GM04503 (cell line): ENCODE data around the gene CCDC14.
"Not testable (repeated sequence)": the region's sequence is repeated elsewhere in the genome, so short reads cannot be mapped to it uniquely, and the experiment has no call there.

ENCODE experiments used
- DNase-seq: peaks from one replicate; pipeline ENCODE4 v3.0.0-alpha.2; 2012; ENCODE audit warnings: low read depth

CCDC14 gene

DNA sequence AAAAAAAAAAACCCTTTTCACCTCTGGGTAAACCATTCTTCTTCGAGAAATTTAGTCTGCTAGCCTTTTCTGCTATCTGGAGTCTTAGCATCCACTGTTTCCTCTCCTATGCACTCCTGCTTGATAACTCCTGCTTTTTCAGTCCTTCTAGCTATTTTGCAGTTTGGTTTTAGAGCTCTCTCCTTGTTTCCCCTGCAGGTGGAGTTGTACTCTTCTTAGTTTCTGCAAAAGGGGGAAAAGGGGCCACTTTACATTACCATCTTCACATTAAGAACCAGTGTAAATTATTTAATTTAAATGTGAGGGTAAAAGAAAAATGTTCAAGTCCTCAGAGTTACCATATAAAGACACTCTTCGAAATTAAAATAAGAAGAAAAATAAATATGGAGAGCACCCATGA is 53.3 kb downstream of the CCDC14 start:
- DNase-seq: no peak

DNA sequence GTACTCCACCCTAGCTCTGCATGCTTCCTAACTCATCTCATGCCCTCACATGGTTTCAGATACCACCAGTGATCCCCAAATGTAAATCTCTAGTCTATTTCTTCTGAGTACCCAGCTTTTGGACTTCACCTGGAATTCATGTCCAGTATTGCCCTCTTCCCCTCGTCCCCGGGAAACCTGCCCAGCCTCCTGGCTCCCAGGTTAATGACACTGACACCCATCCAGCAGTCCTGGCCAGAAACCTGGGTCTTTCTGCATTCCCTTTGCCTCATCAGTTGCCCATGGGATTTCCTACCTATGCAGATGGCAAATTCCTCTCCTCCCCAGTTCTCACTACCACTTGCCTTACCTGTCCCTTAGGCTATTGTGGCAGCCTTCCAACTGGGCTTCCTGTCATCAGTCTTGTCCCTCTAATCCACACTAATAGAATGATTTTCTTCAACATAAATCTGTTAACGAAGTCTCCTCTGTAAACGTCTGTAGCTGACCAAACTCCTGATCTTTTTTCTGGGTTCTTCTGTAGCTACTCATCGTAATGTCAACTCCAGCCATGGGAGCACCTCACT is 61.6 kb downstream of the CCDC14 start:
- no peak for DNase-seq

DNA sequence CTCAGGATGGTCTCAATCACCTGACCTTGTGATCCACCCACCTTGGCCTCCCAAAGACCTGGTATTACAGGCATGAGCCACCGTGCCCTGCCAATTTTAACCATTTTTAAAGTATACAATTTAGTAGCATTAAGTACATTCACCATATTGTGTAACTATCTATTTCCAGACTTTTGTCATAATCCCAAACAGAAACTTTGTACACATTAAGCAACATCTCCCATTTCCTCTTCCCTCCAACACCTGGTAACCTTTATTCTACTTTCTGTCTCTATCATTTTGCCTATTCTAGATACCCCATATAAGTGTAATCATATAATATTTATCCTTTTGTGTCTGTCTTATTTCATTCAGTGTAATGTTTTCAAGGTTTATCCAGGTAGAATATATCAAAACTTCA is 68.0 kb downstream of the CCDC14 start:
- no peak for DNase-seq

DNA sequence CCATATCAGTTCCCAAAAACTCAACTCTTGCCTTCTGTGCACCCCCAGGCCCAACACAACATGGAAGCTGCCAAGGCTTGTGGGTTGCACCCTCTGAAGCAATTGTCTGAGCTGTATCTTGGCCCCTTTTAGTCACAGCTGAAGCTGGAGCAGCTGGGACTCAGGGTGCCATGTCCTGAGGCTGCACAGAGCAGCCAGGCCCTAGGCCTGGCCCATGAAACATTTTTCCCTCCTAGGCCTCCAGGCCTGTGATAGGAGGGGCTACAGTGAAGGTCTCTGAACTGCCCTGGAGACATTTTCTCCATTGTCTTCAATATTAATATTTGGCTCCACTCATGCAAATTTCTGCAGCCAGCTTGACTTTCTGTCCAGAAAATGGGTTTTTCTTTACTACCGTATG is 68.8 kb downstream of the CCDC14 start:
- DNase-seq: no peak

- not testable (repeated sequence) for DNase-seq
Observed at GRCh38 chr3:123890991-123891390, 70.0 kb downstream of the CCDC14 start.

GRCh38 chr3:123890162-123890561 is 70.9 kb downstream of the CCDC14 start:
- not testable (repeated sequence) for DNase-seq

DNA sequence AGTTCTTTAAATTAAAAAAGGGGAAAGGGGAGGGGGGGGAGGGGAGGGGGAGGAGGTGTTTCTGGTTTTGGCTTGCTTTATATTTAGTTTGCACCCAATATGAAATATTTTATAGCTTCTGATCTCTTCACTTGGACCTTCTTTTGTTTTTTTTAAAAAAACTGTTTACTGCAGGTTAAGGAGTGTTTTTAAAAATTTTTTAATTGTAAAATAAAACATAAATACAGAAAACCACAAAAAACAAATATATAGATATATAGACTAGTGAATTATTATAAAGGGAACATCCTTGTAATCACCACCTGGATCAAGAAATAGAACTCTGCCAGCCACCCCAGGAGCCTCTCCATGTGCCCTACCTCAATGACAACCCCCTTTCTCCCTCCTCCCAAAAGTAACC is 76.0 kb downstream of the CCDC14 start:
- no peak for DNase-seq

GRCh38 chr3:123884203-123884831 is 76.7 kb downstream of the CCDC14 start, which contains the start of gene MYLK:
Gene MYLK, minus strand, starts transcription at chr3:123884332. Its CDS starts 90,491 bp downstream, at chr3:123793841.
- peak; percentile 76 for DNase-seq

- DNase-seq: no peak
Observed at GRCh38 chr3:123883701-123884202, 77.3 kb downstream of the CCDC14 start.

GRCh38 chr3:123883111-123883510 is 77.9 kb downstream of the CCDC14 start:
- no peak for DNase-seq

GRCh38 chr3:123881771-123882170 is 79.3 kb downstream of the CCDC14 start:
- no peak for DNase-seq

- no peak for DNase-seq
Observed at GRCh38 chr3:123880998-123881561, 79.9 kb downstream of the CCDC14 start.

GRCh38 chr3:123878807-123879206 is 82.2 kb downstream of the CCDC14 start:
- no peak for DNase-seq

GRCh38 chr3:123877965-123878364 is 83.1 kb downstream of the CCDC14 start:
- DNase-seq: no peak

DNA sequence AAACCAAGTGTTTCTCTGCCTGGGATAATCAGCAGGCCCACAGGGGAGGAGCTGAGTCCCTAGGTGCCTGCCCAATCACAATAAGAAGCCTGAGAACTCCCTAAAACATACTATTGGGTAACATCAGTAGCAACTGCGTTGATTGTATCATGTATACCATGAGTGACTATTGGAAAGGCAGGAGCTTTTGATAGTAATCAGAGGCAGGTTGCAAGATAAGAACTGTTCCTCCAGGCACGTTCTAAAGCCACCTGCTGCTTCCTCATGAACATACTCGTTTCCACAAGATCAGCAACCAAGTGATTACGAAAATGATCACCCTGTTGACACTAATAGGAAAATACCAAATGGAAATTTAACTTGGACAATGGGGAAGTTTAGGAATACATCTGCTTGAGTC is 83.6 kb downstream of the CCDC14 start:
- DNase-seq: no peak

DNA sequence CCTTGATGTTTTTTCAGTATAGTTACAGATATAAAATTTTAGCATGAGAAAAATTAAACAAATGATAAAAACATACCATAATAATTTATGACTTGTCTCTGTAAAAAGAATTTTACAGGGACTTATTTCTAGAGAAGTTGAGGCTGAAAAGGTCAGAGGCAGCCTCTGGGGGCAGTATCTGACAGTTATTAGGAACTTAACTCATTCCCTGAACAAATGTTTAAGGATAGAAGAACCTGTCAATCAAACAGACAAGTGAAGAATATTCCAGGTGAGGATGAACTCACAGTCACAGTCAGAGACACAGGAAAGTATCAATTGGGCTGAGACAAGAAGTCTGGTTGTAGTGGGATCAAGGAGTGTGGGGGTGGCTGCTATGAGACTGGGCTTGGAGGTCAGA is 84.2 kb downstream of the CCDC14 start:
- DNase-seq: no peak

DNA sequence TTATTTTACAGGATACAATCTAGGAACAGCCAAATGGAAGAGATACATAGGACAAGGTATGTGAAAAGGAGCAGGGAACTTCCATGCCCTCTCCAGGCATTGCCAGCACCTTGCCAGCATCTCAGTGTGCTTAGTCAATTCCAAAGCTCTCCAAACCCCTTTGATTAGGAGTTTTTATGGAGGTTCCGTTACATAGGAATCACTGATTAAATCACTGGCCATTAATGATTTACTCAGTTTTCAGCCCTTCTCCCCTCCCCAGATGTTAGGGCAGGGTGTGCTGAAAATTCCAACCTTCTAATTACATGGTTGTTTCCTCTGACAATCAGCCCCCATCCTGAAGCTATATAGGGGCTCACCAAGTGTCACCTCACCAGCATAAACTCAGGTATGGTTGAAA is 88.4 kb downstream of the CCDC14 start:
- no peak for DNase-seq

DNA sequence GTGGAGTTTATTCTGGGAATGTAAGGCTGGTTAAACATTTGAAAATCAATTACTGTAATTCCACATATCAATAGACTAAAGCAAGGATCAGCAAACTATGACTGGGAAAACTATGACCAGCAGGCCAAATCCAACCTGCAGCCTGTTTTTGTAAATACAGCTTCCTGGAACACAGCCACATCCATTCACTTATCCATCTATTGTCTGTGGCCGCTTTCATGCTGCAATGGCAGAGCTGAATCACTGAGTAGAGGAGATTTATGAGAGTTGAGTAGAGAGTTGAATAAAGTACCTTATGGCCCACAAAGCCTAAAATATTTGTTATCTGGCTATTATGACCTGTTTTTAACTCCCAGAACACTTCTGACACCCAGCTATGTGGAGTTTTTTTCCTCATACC is 89.1 kb downstream of the CCDC14 start:
- DNase-seq: no peak

- no peak for DNase-seq
Observed at GRCh38 chr3:123870033-123870432, 91.0 kb downstream of the CCDC14 start.

GRCh38 chr3:123869165-123869564 is 91.9 kb downstream of the CCDC14 start:
- DNase-seq: no peak

- DNase-seq: no peak
Observed at GRCh38 chr3:123864706-123865105, 96.3 kb downstream of the CCDC14 start.
